ENCODE results near the gene MRM3. TPM values are rescaled to one million over a fixed set of nuclear protein-coding genes. Genes with fewer than 3 reads are reported as not detected.
"Not testable (repeated sequence)": the region's sequence is repeated elsewhere in the genome, so short reads cannot be mapped to it uniquely, and the experiment has no call there.

MRM3 gene
- total and polyA plus RNA-seq, 2 experiments from 2014 or later = 17.7 to 23.4 TPM

GRCh38 chr17:835263-835662 is 53.1 kb downstream of the MRM3 start:
- no peak overlapping the region for H3K4me2 ChIP-seq
- TF ChIP-seq ZNF462 (CRISPR knock-in tag; IDR thresholded peaks at IDR 0.05) (peak; percentile 73), CREB1 (CRISPR knock-in tag; IDR thresholded peaks at IDR 0.05; ENCODE audit: low read depth) (no peak)
- peak; percentile 90 for DNase-seq (ENCODE audit: low spot score)

GRCh38 chr17:835721-836120 is 53.6 kb downstream of the MRM3 start:
- not testable (repeated sequence) for H3K4me1 ChIP-seq (ENCODE audit: insufficient read depth); H3K9me3 Mint-ChIP-seq; H2AFZ ChIP-seq; H3F3A ChIP-seq (replicated peaks; ENCODE audit: low read depth); H3K4me3 Mint-ChIP-seq; ATAC-seq; H3K27me3 ChIP-seq (ENCODE audit: insufficient read depth); H3K9me2 ChIP-seq (ENCODE audit: insufficient read depth); H3K4me3 ChIP-seq; H4K20me1 ChIP-seq (replicated peaks; ENCODE audit: insufficient read depth); DNase-seq (ENCODE audit: low spot score); H3K36me3 ChIP-seq (ENCODE audit: insufficient read depth)
- Histone ChIP-seq H3K79me2 (replicated peaks; ENCODE audit: insufficient read depth) (peaks cover 89% of the 10 kb centered on the region), H3K27ac (ENCODE audit: low read depth) (peak overlapping the region; percentile 96), H3K4me2 (peak overlapping the region; percentile 27; the same call in 1 of the 2 replicates)
- H3K27me3 Mint-ChIP-seq (ENCODE audit: insufficient read depth, low read depth, poor library complexity) = peaks cover 13% of the 10 kb centered on the region
- H3K36me3 Mint-ChIP-seq (ENCODE audit: low read depth) = peaks cover 18% of the 10 kb centered on the region
- peak overlapping the region; percentile 91 for H3K27ac Mint-ChIP-seq
- H3K4me1 Mint-ChIP-seq = peaks cover 16% of the 10 kb centered on the region

More at GRCh38 chr17:835263-835662, 53.1 kb downstream of the MRM3 start:
- Mint-ChIP-seq H3K27me3 (ENCODE audit: insufficient read depth, low read depth, poor library complexity) (peaks cover 14% of the 10 kb centered on the region), H3K36me3 (ENCODE audit: low read depth) (peaks cover 16% of the 10 kb centered on the region), H3K27ac (peak overlapping the region; percentile 91), H3K4me3 (peak overlapping the region; percentile 44; the same call in 1 of the 3 replicates), H3K9me3 (no peaks in the 10 kb centered on the region; the same call in 2 of the 3 replicates), H3K4me1 (peaks cover 16% of the 10 kb centered on the region)
- Histone ChIP-seq H4K20me1 (replicated peaks; ENCODE audit: insufficient read depth) (peaks cover 3% of the 10 kb centered on the region; the same call in 1 of the 2 replicates), H3K27ac (ENCODE audit: low read depth) (peak overlapping the region; percentile 80), H3K79me2 (replicated peaks; ENCODE audit: insufficient read depth) (peaks cover 88% of the 10 kb centered on the region), H3K9me2 (ENCODE audit: insufficient read depth) (no peaks in the 10 kb centered on the region), H3K36me3 (ENCODE audit: insufficient read depth) (no peaks in the 10 kb centered on the region), H3K4me3 (no peak overlapping the region), H2AFZ (no peak overlapping the region), H3F3A (replicated peaks; ENCODE audit: low read depth) (peaks cover 6% of the 10 kb centered on the region; the same call in 1 of the 2 replicates), H3K27me3 (ENCODE audit: insufficient read depth) (no peaks in the 10 kb centered on the region), H3K4me1 (ENCODE audit: insufficient read depth) (0 out of 2 replicates have a peak, but pooled peaks cover 7% of the 10 kb centered on the region)
- peak; percentile 94 for ATAC-seq
